Measurements from ENCODE around the gene RNF215.

- TF ChIP-seq L3MBTL2 (conservative IDR thresholded peaks at IDR 0.05): no peak
- no peak for TF ChIP-seq NFRKB (IDR thresholded peaks at IDR 0.05)
- TF ChIP-seq ZNF384 (IDR thresholded peaks at IDR 0.05): no peak
- TF ChIP-seq SP1 (IDR thresholded peaks at IDR 0.05): no peak
- TF ChIP-seq ARNT (IDR thresholded peaks at IDR 0.05): no peak
- no peak for TF ChIP-seq SUZ12 (IDR thresholded peaks at IDR 0.05)
- TF ChIP-seq FOXA1 (IDR thresholded peaks at IDR 0.05): no peak
- no peak for TF ChIP-seq FOXM1 (IDR thresholded peaks at IDR 0.05; ENCODE audit: borderline replicate concordance)
- no peak for TF ChIP-seq BHLHE40 (IDR thresholded peaks at IDR 0.05; ENCODE audit: borderline replicate concordance)
Observed at GRCh38 chr22:30385942-30386341, 1.3 kb downstream of the RNF215 start.

Data from HEK293T (cell line).